HepG2 (cell line): ENCODE data around the gene CHEK1. TPM values are rescaled to one million over a fixed set of nuclear protein-coding genes. Genes with fewer than 3 reads are reported as not detected.

Experiments used
- ARHGAP35 ChIP-seq: sonication (generic); formaldehyde crosslinking; IDR thresholded peaks from 2 replicates; pipeline ENCODE4 v1.9.0; 2022; ENCODE audit warnings: mild to moderate bottlenecking, inconsistent platforms, moderate library complexity, missing genetic modification reagents, borderline replicate concordance
- GLI4 ChIP-seq: sonication (generic); formaldehyde crosslinking; IDR thresholded peaks from 2 replicates; pipeline ENCODE4 v1.5.1; 2020; ENCODE audit warnings: missing genetic modification reagents, mild to moderate bottlenecking, moderate library complexity, borderline replicate concordance
- KDM5B ChIP-seq: sonication (generic); formaldehyde crosslinking; IDR thresholded peaks from 2 replicates; pipeline ENCODE4 v1.4.0; 2020; ENCODE audit warnings: missing genetic modification reagents, mild to moderate bottlenecking, borderline replicate concordance
- MEIS1 ChIP-seq: sonication (generic); formaldehyde crosslinking; IDR thresholded peaks from 2 replicates; pipeline ENCODE4 v1.9.0; 2021; ENCODE audit warnings: mild to moderate bottlenecking, missing genetic modification reagents, moderate library complexity, borderline replicate concordance
- PHF20 ChIP-seq: sonication (generic); formaldehyde crosslinking; IDR thresholded peaks from 2 replicates; pipeline ENCODE4 v1.5.0; 2020; ENCODE audit warnings: mild to moderate bottlenecking, missing genetic modification reagents
- PPARG ChIP-seq: conservative IDR thresholded peaks from 2 replicates; pipeline ENCODE4 v1.6.1; 2016; ENCODE audit warnings: missing biosample characterization, missing genetic modification reagents
- RBM39 ChIP-seq: fragments of 200-400 bp; formaldehyde crosslinking; IDR thresholded peaks from one replicate; pipeline ENCODE4 v1.6.1; 2018; ENCODE audit warnings: antibody characterized with exemption, mild to moderate bottlenecking, low read depth, low read length; ENCODE audit not compliant: poor library complexity, severe bottlenecking
- RXRB ChIP-seq: IDR thresholded peaks from 2 replicates; pipeline ENCODE4 v1.6.1; 2016; ENCODE audit warnings: borderline replicate concordance, missing genetic modification reagents, missing compliant biosample characterization
- SAP130 ChIP-seq: IDR thresholded peaks from 2 replicates; pipeline ENCODE4 v1.6.1; 2016; ENCODE audit warnings: low read depth
- TOE1 ChIP-seq: sonication (generic); formaldehyde crosslinking; IDR thresholded peaks from 2 replicates; pipeline ENCODE4 v1.4.0; 2020; ENCODE audit warnings: mild to moderate bottlenecking, missing genetic modification reagents
- ZBTB8A ChIP-seq: sonication (generic); formaldehyde crosslinking; IDR thresholded peaks from 2 replicates; pipeline ENCODE4 v1.4.0; 2020; ENCODE audit warnings: mild to moderate bottlenecking, low read depth, missing genetic modification reagents, borderline replicate concordance
- ZNF101 ChIP-seq: sonication (generic); formaldehyde crosslinking; IDR thresholded peaks from 2 replicates; pipeline ENCODE4 v1.4.0; 2020; ENCODE audit warnings: mild to moderate bottlenecking, low read depth, missing genetic modification reagents, borderline replicate concordance
- ZNF317 ChIP-seq: sonication (generic); formaldehyde crosslinking; IDR thresholded peaks from 2 replicates; pipeline ENCODE4 v1.5.0; 2020; ENCODE audit warnings: mild to moderate bottlenecking, missing genetic modification reagents
- ZNF672 ChIP-seq: sonication (generic); formaldehyde crosslinking; IDR thresholded peaks from 2 replicates; pipeline ENCODE4 v1.8.1; 2022; ENCODE audit warnings: missing genetic modification reagents
- ZNF761 ChIP-seq: sonication (generic); formaldehyde crosslinking; conservative IDR thresholded peaks from 2 replicates; pipeline ENCODE4 v1.4.0; 2020; ENCODE audit warnings: mild to moderate bottlenecking, missing genetic modification reagents
- ZSCAN20 ChIP-seq: sonication (generic); formaldehyde crosslinking; IDR thresholded peaks from 2 replicates; pipeline ENCODE4 v1.4.0; 2020; ENCODE audit warnings: missing genetic modification reagents, mild to moderate bottlenecking, borderline replicate concordance
- ZSCAN29 ChIP-seq: sonication (generic); formaldehyde crosslinking; conservative IDR thresholded peaks from 2 replicates; pipeline ENCODE4 v1.4.0; 2020; ENCODE audit warnings: mild to moderate bottlenecking, missing genetic modification reagents
- polyA plus RNA-seq, 8 experiments: library from polyadenylated mRNA; depleted of rRNA in 3 of 8; stranded (reverse) in 7 of 8; unstranded in 1 of 8; fragments of >200 nt; fragmentation: Illumina TruSeq in 4 of 8; extraction: Trizol in 4 of 8; gene quantifications; 2 replicates each; pipeline versions ENCODE4 v1.2.1 to v1.2.3, GENCODE V29; 2011 to 2016; ENCODE audit warnings: low read depth in 4 of 8, missing spikeins in 1 of 8, mixed read lengths in 1 of 8; ENCODE audit not compliant: insufficient read depth in 1 of 8
- total RNA-seq, 5 experiments: library from RNA; depleted of rRNA; stranded (reverse); fragments of >200 nt; fragmentation: Illumina TruSeq; extraction: Trizol; gene quantifications; 2 replicates each; pipeline ENCODE4 v1.2.3, GENCODE V29; 2016; ENCODE audit warnings: low read depth in 1 of 5
- TF ChIP-seq, protein P1 (sequence below): sonication (generic); formaldehyde crosslinking; IDR thresholded peaks from 2 replicates; pipeline ENCODE4 v1.8.1; 2022; ENCODE audit warnings: low read depth, mild to moderate bottlenecking, missing genetic modification reagents
- TF ChIP-seq, protein P2 (sequence below): sonication (generic); formaldehyde crosslinking; IDR thresholded peaks from 2 replicates; pipeline ENCODE4 v1.4.0; 2020; ENCODE audit warnings: missing genetic modification reagents
- TF ChIP-seq, protein P3 (sequence below): sonication (generic); formaldehyde crosslinking; IDR thresholded peaks from 2 replicates; pipeline ENCODE4 v1.8.0; 2022; ENCODE audit warnings: mild to moderate bottlenecking, missing genetic modification reagents, moderate library complexity

Gene CHEK1
- total and polyA plus RNA-seq, 2 of the 13 experiments (the other 11 are each of a cell fraction or from before 2014, with no cell fraction given): 17.8 to 83.2 TPM

DNA sequence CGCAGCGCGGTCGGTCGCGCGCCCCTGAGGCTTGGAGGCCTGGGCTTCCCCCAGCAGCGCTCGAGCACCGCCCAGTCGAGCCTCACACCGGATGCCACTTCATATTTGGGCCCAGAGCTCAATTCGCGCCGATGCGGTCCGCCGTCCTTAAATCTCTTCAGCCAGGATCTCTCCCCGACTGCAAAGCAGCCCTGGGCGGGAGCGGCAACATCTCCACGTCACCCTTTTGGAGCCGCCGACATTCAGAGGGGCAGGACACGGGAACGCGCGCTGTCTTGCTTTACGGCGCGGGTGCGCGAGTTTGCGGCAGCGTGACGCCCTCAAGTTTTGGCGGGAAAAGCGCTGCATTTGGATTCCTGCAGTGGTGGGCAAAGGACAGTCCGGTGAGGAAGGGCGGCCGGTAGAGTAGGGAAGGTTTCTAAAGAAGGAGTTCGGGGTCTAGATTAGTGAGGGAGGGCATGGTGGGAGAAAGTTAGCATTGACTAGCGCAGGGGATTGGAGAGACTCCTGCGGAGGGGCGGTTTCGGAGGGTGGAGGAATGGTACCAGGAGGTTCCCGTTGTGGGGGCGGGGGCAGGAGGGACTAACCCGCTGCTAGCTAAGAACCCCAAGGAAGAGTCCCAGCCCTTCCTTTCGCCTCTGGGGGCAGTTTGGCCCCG, 796 bp downstream of the CHEK1 start (continued):
- TF ChIP-seq, protein P1, sequence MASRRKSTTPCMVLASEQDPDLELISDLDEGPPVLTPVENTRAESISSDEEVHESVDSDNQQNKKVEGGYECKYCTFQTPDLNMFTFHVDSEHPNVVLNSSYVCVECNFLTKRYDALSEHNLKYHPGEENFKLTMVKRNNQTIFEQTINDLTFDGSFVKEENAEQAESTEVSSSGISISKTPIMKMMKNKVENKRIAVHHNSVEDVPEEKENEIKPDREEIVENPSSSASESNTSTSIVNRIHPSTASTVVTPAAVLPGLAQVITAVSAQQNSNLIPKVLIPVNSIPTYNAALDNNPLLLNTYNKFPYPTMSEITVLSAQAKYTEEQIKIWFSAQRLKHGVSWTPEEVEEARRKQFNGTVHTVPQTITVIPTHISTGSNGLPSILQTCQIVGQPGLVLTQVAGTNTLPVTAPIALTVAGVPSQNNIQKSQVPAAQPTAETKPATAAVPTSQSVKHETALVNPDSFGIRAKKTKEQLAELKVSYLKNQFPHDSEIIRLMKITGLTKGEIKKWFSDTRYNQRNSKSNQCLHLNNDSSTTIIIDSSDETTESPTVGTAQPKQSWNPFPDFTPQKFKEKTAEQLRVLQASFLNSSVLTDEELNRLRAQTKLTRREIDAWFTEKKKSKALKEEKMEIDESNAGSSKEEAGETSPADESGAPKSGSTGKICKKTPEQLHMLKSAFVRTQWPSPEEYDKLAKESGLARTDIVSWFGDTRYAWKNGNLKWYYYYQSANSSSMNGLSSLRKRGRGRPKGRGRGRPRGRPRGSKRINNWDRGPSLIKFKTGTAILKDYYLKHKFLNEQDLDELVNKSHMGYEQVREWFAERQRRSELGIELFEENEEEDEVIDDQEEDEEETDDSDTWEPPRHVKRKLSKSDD (CRISPR knock-in tag): peak; percentile 69; the same call in 1 of the 2 replicates
- TF ChIP-seq, protein P2, sequence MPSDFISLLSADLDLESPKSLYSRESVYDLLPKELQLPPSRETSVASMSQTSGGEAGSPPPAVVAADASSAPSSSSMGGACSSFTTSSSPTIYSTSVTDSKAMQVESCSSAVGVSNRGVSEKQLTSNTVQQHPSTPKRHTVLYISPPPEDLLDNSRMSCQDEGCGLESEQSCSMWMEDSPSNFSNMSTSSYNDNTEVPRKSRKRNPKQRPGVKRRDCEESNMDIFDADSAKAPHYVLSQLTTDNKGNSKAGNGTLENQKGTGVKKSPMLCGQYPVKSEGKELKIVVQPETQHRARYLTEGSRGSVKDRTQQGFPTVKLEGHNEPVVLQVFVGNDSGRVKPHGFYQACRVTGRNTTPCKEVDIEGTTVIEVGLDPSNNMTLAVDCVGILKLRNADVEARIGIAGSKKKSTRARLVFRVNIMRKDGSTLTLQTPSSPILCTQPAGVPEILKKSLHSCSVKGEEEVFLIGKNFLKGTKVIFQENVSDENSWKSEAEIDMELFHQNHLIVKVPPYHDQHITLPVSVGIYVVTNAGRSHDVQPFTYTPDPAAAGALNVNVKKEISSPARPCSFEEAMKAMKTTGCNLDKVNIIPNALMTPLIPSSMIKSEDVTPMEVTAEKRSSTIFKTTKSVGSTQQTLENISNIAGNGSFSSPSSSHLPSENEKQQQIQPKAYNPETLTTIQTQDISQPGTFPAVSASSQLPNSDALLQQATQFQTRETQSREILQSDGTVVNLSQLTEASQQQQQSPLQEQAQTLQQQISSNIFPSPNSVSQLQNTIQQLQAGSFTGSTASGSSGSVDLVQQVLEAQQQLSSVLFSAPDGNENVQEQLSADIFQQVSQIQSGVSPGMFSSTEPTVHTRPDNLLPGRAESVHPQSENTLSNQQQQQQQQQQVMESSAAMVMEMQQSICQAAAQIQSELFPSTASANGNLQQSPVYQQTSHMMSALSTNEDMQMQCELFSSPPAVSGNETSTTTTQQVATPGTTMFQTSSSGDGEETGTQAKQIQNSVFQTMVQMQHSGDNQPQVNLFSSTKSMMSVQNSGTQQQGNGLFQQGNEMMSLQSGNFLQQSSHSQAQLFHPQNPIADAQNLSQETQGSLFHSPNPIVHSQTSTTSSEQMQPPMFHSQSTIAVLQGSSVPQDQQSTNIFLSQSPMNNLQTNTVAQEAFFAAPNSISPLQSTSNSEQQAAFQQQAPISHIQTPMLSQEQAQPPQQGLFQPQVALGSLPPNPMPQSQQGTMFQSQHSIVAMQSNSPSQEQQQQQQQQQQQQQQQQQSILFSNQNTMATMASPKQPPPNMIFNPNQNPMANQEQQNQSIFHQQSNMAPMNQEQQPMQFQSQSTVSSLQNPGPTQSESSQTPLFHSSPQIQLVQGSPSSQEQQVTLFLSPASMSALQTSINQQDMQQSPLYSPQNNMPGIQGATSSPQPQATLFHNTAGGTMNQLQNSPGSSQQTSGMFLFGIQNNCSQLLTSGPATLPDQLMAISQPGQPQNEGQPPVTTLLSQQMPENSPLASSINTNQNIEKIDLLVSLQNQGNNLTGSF (CRISPR knock-in tag): peak; percentile 88
- TF ChIP-seq ZNF672 (CRISPR knock-in tag) (peak; percentile 87; the same call in 1 of the 2 replicates), KDM5B (CRISPR knock-in tag) (peak; percentile 86), TOE1 (CRISPR knock-in tag) (no peak), SAP130 (peak; percentile 94), ZNF761 (peak; percentile 96), RBM39 (peak; percentile 90), ZNF101 (CRISPR knock-in tag) (no peak; the same call in 1 of the 2 replicates), PHF20 (CRISPR knock-in tag) (peak; percentile 88), PPARG (CRISPR knock-in tag) (no peak), ZSCAN29 (CRISPR knock-in tag) (peak; percentile 88), ARHGAP35 (CRISPR knock-in tag) (no peak; the same call in 1 of the 2 replicates), RXRB (CRISPR knock-in tag) (peak; percentile 65; the same call in 1 of the 2 replicates), MEIS1 (CRISPR knock-in tag) (peak; percentile 93), ZSCAN20 (CRISPR knock-in tag) (no peak; the same call in 1 of the 2 replicates), ZNF317 (CRISPR knock-in tag) (peak; percentile 74), GLI4 (peak; percentile 93; the same call in 1 of the 2 replicates), ZBTB8A (CRISPR knock-in tag) (no peak)
- TF ChIP-seq, protein P3, sequence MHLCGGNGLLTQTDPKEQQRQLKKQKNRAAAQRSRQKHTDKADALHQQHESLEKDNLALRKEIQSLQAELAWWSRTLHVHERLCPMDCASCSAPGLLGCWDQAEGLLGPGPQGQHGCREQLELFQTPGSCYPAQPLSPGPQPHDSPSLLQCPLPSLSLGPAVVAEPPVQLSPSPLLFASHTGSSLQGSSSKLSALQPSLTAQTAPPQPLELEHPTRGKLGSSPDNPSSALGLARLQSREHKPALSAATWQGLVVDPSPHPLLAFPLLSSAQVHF (CRISPR knock-in tag): peak; percentile 86
